ENCODE data around the gene NAPA. TPM values are rescaled to one million over a fixed set of nuclear protein-coding genes. Genes with fewer than 3 reads are reported as not detected.

The NAPA gene
- total and polyA plus RNA-seq, 2 donors = 89.2 to 111 TPM

Other genes starting within 250 kb of the NAPA start
- 2.9 TPM for gene INAFM1, start 240.2 kb downstream of the NAPA start, total RNA-seq
- 11.1 TPM for gene INAFM1, start 240.2 kb downstream of the NAPA start, polyA plus RNA-seq
- gene C5AR1, start 205.2 kb downstream of the NAPA start, total RNA-seq = 2.2 TPM
- 17.8 TPM for gene C5AR1, start 205.2 kb downstream of the NAPA start, polyA plus RNA-seq
- gene C5AR2, start 182.9 kb downstream of the NAPA start, total RNA-seq = 0.52 TPM
- 0.78 TPM for gene C5AR2, start 182.9 kb downstream of the NAPA start, polyA plus RNA-seq
- 5.2 TPM for gene DHX34, start 165.7 kb downstream of the NAPA start, total RNA-seq
- gene DHX34, start 165.7 kb downstream of the NAPA start, polyA plus RNA-seq = 16.0 TPM
- 1.7 TPM for gene MEIS3, start 95.5 kb downstream of the NAPA start, total RNA-seq
- gene MEIS3, start 95.5 kb downstream of the NAPA start, polyA plus RNA-seq = 4.3 TPM
- 0.14 TPM for gene SLC8A2, start 43.2 kb downstream of the NAPA start, total RNA-seq
- 0.16 TPM for gene SLC8A2, start 43.2 kb downstream of the NAPA start, polyA plus RNA-seq
- gene KPTN, start 30.8 kb downstream of the NAPA start, total RNA-seq = 14.4 TPM
- 32.2 TPM for gene KPTN, start 30.8 kb downstream of the NAPA start, polyA plus RNA-seq
- gene ZNF541, start 58.1 kb upstream of the NAPA start, total RNA-seq = 0.14 TPM
- gene ZNF541, start 58.1 kb upstream of the NAPA start, polyA plus RNA-seq = 0.39 TPM
- 1.5 TPM for gene BICRA, start 94.1 kb upstream of the NAPA start, total RNA-seq
- 8.1 TPM for gene BICRA, start 94.1 kb upstream of the NAPA start, polyA plus RNA-seq
- gene EHD2, start 198.4 kb upstream of the NAPA start, total RNA-seq = 1.9 TPM
- 14.2 TPM for gene EHD2, start 198.4 kb upstream of the NAPA start, polyA plus RNA-seq
- gene NOP53, start 230.5 kb upstream of the NAPA start, total RNA-seq = 324 TPM
- 621 TPM for gene NOP53, start 230.5 kb upstream of the NAPA start, polyA plus RNA-seq